Upper lobe of left lung (tissue), 6 donors: ENCODE measurements around the gene GPR146. TPM values are rescaled to one million over a fixed set of nuclear protein-coding genes. Genes with fewer than 3 reads are reported as not detected.
A peak's percentile ranks its signal among the peaks of the same experiment; 100 is the strongest.

Experiments used
- ATAC-seq, 2 donors: fragments of 200-7000 bp; cut with Tn5 transposase; one replicate each; pipeline ENCODE4 v1.9.1; 2022; ENCODE audit warnings: mild to moderate bottlenecking in 2 of 2, moderate library complexity in 2 of 2; ENCODE audit not compliant: low FRiP score in 2 of 2
- DNase-seq, 2 donors: peaks; one replicate each; pipeline ENCODE4 v3.0.0-alpha.2; 2019 to 2020
- H3K27ac ChIP-seq, 4 donors: fragments of 200-600 bp; sonication (generic); one replicate each; pipeline ENCODE4 v1.5.1; 2016 to 2019
- H3K27me3 ChIP-seq, 4 donors: fragments of 200-600 bp; sonication (generic); one replicate each; pipeline ENCODE4 v1.5.1; 2017 to 2019
- H3K36me3 ChIP-seq, 4 donors: fragments of 200-600 bp; sonication (generic); one replicate each; pipeline ENCODE4 v1.5.1; 2016 to 2019
- H3K4me1 ChIP-seq, 4 donors: fragments of 200-600 bp; sonication (generic); one replicate each; pipeline ENCODE4 v1.5.1; 2018 to 2019
- H3K4me3 ChIP-seq, 4 donors: fragments of 200-600 bp; sonication (generic); one replicate each; pipeline ENCODE4 v1.5.1; 2017 to 2019; ENCODE audit warnings: mild to moderate bottlenecking in 2 of 4, moderate library complexity in 1 of 4
- H3K9me3 ChIP-seq, 4 donors: fragments of 200-600 bp; sonication (generic); one replicate each; pipeline ENCODE4 v1.5.1; 2018 to 2019
- CTCF ChIP-seq, 6 experiments: fragments of 450-650 bp in 4 of 6; fragments of 200-600 bp in 2 of 6; sonication (generic) in 2 of 6; IDR thresholded peaks; one replicate each; pipeline ENCODE4 v1.5.1; 2016 to 2019; ENCODE audit warnings: antibody characterized with exemption in 6 of 6
- EP300 ChIP-seq, 4 donors: sonication (generic); formaldehyde crosslinking; IDR thresholded peaks; one replicate each; pipeline ENCODE4 v1.5.1; 2017; ENCODE audit warnings: antibody characterized with exemption in 4 of 4, control low read depth in 2 of 4
- POLR2A ChIP-seq, 4 donors: fragments of 450-650 bp; IDR thresholded peaks; one replicate each; pipeline ENCODE4 v1.5.1; 2016 to 2017; ENCODE audit warnings: antibody characterized with exemption in 4 of 4, mild to moderate bottlenecking in 2 of 4
- POLR2AphosphoS5 ChIP-seq, 2 donors: sonication (generic); formaldehyde crosslinking; IDR thresholded peaks; one replicate each; pipeline ENCODE4 v1.5.1; 2017; ENCODE audit warnings: antibody characterized with exemption in 2 of 2
- WGBS, 2 donors: methylation state at CpG; one replicate each; pipeline ENCODE4 v1.1.5; 2017 to 2018; 5-methylcytosine and 5-hydroxymethylcytosine counted together
- total RNA-seq, 6 donors: library from RNA; depleted of rRNA in 4 of 6; stranded (reverse); fragments of >200 nt in 4 of 6; gene quantifications; one replicate each; pipeline versions ENCODE4 v1.1.0 to v1.2.1, GENCODE V29; 2016 to 2021
- donor health status: DM: no; HTN: no; CAD: no; lungs with moderate emphysema.
- donor health status: DM: no; HTN: yes; CAD: no; lungs with severe emphysema.

The GPR146 gene
- total RNA-seq, 6 donors from 2014 or later: 11.2 to 32.8 (median 28.9) TPM

DNA sequence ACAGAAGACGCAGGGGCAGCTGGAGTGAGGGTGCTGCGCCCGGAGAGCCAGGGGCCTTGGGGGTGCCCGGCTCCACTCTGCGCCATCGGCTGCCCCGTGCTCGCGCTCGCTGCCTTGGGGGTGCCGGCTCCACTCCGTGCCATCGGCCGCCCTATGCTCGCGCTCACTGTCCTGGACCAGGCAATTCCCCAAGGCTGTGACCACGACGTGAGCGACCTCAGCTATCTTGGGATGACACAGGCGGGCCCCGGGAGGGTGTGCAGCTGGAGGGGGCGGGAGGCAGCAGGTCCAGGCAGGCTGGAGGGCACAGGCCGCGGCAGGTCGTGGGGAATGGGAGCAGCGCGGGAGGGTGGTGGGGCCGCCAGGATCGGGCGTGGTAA, 31.6 kb upstream of the GPR146 start:
- TF ChIP-seq EP300 (IDR thresholded peaks at IDR 0.05): no peak
- no peak for TF ChIP-seq CTCF (IDR thresholded peaks at IDR 0.05)
- TF ChIP-seq POLR2AphosphoS5 (IDR thresholded peaks at IDR 0.05): no peak
- TF ChIP-seq POLR2A (IDR thresholded peaks at IDR 0.05): no peak
- Histone ChIP-seq H3K9me3 (no peaks in the 10 kb centered on the region), H3K27ac (no peak overlapping the region), H3K27me3 (no peaks in the 10 kb centered on the region), H3K4me1 (peaks cover 0 to 5% (median 0%) of the 10 kb centered on the region in 4 donors), H3K4me3 (no peak overlapping the region), H3K36me3 (peaks cover 0 to 26% (median 12%) of the 10 kb centered on the region in 4 donors)
- DNase-seq: peak in 1 of 2 donors; percentile 75
- WGBS, 2 donors: 88 to 93% methylated on average over 30 of the region's 30 CpGs
- ATAC-seq: no peak

DNA sequence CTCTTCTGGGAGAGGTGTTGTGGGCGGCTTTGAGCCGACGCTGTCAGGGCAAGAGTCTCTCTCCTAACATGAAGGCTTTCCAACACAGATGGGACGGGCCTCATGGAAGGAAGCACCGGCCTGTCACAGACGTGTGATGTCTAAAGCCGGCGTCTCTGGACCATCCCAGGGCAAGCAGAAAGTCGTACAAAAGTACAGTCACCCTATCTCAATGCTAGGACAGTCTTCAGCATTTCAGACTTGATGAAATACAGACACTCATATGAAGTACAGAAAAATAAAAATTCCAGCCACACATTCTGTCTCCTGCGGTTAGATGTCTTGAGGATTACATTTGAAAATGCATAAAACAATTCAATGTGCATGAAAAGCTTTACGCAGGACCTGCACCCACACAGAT, 30.8 kb upstream of the GPR146 start:
- WGBS, 2 donors: 86 to 90% methylated on average over 3 to 11 of the region's 11 CpGs
- TF ChIP-seq EP300 (IDR thresholded peaks at IDR 0.05) (no peak), POLR2AphosphoS5 (IDR thresholded peaks at IDR 0.05) (no peak), CTCF (IDR thresholded peaks at IDR 0.05) (no peak), POLR2A (IDR thresholded peaks at IDR 0.05) (no peak)
- Histone ChIP-seq H3K9me3 (no peaks in the 10 kb centered on the region), H3K4me1 (peaks cover 0 to 5% (median 0%) of the 10 kb centered on the region in 4 donors), H3K27ac (no peak overlapping the region), H3K4me3 (no peak overlapping the region), H3K27me3 (no peaks in the 10 kb centered on the region), H3K36me3 (peaks cover 0 to 23% (median 14%) of the 10 kb centered on the region in 4 donors)
- ATAC-seq (no peak), DNase-seq (no peak)

DNA sequence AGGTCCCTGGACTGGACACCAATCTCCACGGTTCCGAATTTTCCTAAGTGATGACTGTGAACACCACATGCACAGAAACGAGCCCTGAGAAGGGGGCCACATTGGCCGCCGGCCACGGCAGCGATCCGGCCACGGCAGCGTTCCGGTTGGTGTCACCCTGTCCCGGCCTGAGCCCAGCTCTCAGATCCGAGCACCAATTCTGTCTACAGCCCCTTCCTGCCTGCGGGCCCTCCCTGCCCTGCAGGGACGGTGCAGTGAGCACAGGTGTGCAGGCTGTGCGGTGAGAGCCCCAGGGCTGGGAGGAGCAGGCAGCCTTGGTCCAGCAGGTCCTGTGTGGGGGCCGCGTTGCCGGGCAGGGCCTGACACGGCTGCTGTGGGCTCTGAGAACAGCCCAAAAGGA, 29.7 kb upstream of the GPR146 start:
- no peak overlapping the region for H3K27ac ChIP-seq
- no peaks in the 10 kb centered on the region for H3K27me3 ChIP-seq
- peaks cover 0 to 14% (median 8%) of the 10 kb centered on the region in 4 donors for H3K36me3 ChIP-seq
- no peak for ATAC-seq
- 85 to 93% methylated on average over 15 of the region's 20 CpGs for WGBS, 2 donors
- H3K9me3 ChIP-seq: no peaks in the 10 kb centered on the region
- no peak overlapping the region for H3K4me3 ChIP-seq
- peak in 1 of 2 donors; percentile 81 for DNase-seq
- peaks cover 0 to 5% (median 0%) of the 10 kb centered on the region in 4 donors for H3K4me1 ChIP-seq
- TF ChIP-seq EP300 (IDR thresholded peaks at IDR 0.05) (no peak), CTCF (IDR thresholded peaks at IDR 0.05) (no peak), POLR2A (IDR thresholded peaks at IDR 0.05) (no peak), POLR2AphosphoS5 (IDR thresholded peaks at IDR 0.05) (no peak)

- Histone ChIP-seq H3K4me1 (peaks cover 0 to 5% (median 0%) of the 10 kb centered on the region in 4 donors), H3K36me3 (peaks cover 0 to 15% (median 6%) of the 10 kb centered on the region in 4 donors), H3K9me3 (no peaks in the 10 kb centered on the region), H3K27ac (no peak overlapping the region), H3K27me3 (no peaks in the 10 kb centered on the region), H3K4me3 (no peak overlapping the region)
- DNase-seq (peak in 1 of 2 donors; percentile 56), ATAC-seq (peak in 1 of 2 donors; percentile 9)
- TF ChIP-seq EP300 (IDR thresholded peaks at IDR 0.05): no peak
- TF ChIP-seq POLR2A (IDR thresholded peaks at IDR 0.05): no peak
- TF ChIP-seq CTCF (IDR thresholded peaks at IDR 0.05): no peak
- no peak for TF ChIP-seq POLR2AphosphoS5 (IDR thresholded peaks at IDR 0.05)
- WGBS, 2 donors: 79 to 84% methylated on average over 17 to 25 of the region's 28 CpGs
Observed at GRCh38 chr7:1015196-1016121, 28.9 kb upstream of the GPR146 start.
